NCI-H2171 treated with DMSO at 0.1 percent for 48 hours (cell line): ENCODE data around the gene ELMO3.
A peak's percentile ranks its signal among the peaks of the same experiment; 100 is the strongest.

Experiments used
- DNase-seq: peaks from one replicate; lab custom pipeline; 2025; lab: John Stamatoyannopoulos, UW

ELMO3 gene

GRCh38 chr16:67199808-67200198, 872 bp downstream of the ELMO3 start:
- peak; percentile 54 for DNase-seq

- no peak for DNase-seq
Observed at GRCh38 chr16:67200491-67200890, 1.6 kb downstream of the ELMO3 start.

GRCh38 chr16:67201411-67202345, 2.7 kb downstream of the ELMO3 start:
- no peak for DNase-seq

GRCh38 chr16:67202426-67202825, 3.5 kb downstream of the ELMO3 start:
- DNase-seq = no peak

- no peak for DNase-seq
Observed at GRCh38 chr16:67202956-67203493, 4.1 kb downstream of the ELMO3 start.

GRCh38 chr16:67204076-67204475, 5.1 kb downstream of the ELMO3 start:
- no peak for DNase-seq

GRCh38 chr16:67206129-67206837, 7.4 kb downstream of the ELMO3 start:
- DNase-seq = no peak

- DNase-seq = no peak
Observed at GRCh38 chr16:67206838-67207248, 7.9 kb downstream of the ELMO3 start.

GRCh38 chr16:67207249-67208091, 8.5 kb downstream of the ELMO3 start:
- no peak for DNase-seq

GRCh38 chr16:67208154-67208896, 9.4 kb downstream of the ELMO3 start:
- DNase-seq = no peak

GRCh38 chr16:67209565-67209964, 10.6 kb downstream of the ELMO3 start:
- no peak for DNase-seq

- DNase-seq = no peak
Observed at GRCh38 chr16:67210069-67210937, 11.4 kb downstream of the ELMO3 start.

- no peak for DNase-seq
Observed at GRCh38 chr16:67211674-67212073, 12.7 kb downstream of the ELMO3 start.

GRCh38 chr16:67212766-67213165, 13.8 kb downstream of the ELMO3 start:
- no peak for DNase-seq

- DNase-seq = no peak
Observed at GRCh38 chr16:67213197-67214019, 14.5 kb downstream of the ELMO3 start.

- DNase-seq = no peak
Observed at GRCh38 chr16:67215706-67216105, 16.8 kb downstream of the ELMO3 start.

- DNase-seq = no peak
Observed at GRCh38 chr16:67216612-67217490, 17.9 kb downstream of the ELMO3 start.

- DNase-seq = no peak
Observed at GRCh38 chr16:67223992-67224391, 25.1 kb downstream of the ELMO3 start.
